Measurements from ENCODE around the gene ACTMAP.
A peak's percentile ranks its signal among the peaks of the same experiment; 100 is the strongest.
"Not testable (repeated sequence)": the region's sequence is repeated elsewhere in the genome, so short reads cannot be mapped to it uniquely, and the experiment has no call there.

Gene ACTMAP, protein sequence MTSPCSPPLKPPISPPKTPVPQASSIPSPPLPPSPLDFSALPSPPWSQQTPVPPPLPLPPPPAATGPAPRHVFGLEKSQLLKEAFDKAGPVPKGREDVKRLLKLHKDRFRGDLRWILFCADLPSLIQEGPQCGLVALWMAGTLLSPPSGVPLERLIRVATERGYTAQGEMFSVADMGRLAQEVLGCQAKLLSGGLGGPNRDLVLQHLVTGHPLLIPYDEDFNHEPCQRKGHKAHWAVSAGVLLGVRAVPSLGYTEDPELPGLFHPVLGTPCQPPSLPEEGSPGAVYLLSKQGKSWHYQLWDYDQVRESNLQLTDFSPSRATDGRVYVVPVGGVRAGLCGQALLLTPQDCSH

DNA sequence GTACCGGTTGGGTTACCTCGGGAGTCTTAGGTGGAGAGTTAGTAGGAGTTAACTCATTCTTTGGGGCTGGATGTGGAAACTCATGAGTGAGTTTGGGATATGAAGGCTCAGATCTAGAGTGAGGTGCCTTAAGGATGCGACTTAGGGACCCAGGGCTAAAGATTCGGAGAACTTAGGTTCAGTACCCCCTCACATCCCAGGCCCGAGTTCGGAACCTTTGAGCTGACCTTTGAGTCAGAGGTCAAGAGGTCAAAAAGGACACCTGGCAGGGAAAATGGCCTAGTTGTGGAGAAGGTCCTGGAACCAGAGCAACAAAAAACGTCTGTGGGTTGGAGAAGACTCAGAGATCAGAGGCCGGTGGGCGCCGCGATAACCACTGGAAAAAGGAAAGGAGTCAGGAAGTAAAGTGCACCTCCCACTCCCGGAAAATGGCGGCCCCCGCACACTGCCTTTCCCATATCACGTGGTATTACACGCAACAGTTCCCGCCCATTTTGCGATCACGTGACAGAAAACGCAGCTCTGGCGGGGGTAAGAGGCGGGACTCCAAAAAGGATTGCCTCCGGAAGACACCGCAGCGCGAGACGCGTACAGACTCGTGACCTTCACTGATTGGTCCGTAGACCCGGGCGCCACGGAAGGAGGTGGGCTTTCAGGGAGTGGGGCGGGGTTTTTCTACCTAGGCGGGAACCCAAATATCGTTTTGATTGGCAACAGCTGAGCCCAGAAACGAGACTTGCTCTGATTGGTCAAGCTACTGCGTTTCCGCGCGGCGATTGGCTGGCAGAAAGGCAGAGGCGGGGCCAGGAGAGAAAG, at the start of gene ACTMAP:
Gene ACTMAP, minus strand, starts transcription at position 420 of the 816 bp plus-strand sequence. CDS start 674 bp downstream, outside the sequence.
- DNase-seq = peak; percentile 100

DNA sequence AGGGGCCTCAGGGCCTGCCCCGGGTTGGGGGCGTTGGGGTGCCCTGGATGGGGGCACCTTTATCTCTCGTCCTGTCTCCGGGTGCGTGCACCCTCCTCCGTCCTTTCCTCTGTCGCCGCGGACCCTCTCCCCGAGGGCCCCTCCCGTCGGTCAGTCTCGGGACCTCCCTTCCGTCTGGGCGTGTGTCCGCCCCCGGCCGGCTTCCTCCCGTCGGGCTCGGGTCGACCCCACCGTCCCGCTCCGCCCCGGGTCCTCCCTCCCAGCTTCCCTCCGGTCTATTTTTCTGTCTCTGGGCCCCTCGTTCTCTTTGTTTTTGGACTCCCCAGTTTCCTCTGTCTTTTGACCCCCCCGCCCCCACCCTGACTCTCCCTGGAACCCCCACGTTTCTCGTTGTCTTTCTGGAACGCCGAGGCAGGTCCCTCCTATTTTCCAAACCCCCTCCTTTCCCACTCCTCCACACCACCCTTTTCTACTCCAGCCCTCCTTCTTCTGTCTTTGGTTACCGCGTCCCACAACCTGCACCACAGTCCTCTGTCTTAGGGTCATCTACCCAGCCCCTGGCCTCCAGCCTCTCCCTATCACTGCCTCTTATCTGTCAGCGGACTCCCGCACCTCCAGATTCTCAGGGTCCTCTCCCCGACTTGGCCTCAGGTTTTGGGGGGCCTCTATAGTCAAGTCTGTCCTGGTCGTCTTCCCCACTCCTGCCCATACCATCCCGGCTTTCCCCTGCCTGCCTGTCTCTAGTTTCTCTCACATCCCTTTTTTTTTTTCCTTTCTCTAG, 49.5 kb upstream of the ACTMAP start:
- no peak for DNase-seq

DNA sequence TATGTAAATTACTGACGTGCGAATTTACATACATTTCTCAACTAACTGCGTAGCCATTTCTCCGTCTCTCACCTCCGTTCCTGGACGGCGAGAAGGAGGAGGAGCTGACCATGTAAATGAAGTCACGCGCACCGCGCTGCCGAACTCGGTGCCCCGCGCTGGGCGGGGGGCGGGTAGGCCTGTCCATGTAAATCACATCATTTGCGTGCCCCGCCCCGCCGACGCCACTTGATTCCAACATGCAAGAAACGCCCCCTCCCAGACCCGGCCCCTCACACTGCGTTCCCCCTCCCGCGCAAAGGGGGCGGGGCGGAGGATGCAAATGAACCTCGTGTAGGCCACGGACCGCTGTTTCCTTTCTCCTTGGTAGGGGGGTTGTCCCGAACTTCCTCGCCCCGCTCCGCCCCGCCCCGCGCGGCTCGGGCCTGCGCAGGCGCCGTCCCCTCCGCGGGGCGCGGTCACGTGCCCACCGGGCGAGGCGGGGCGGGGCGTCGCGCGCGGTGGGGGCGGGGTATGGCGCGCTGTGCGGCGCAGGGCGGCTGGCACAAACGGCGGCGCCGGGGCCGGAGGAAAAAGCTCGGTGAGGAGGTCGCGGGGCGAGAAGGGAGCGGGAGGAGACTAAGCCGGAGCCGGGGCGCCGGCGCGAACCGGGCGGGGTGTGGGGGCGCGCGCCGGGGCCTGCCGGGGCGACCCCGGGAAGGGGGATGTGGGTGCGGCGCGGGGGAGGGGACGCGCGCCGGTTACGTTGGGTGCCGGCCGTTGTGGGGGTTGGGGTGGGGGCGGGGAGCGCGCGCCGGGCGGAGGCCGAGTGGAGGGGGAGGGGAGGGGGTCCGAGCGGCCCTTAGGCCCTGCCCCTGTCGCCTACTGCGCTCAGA, 48.6 kb upstream of the ACTMAP start, which contains the start of gene EGLN2:
Gene EGLN2, plus strand, starts transcription at position 509 of the 875 bp plus-strand sequence. CDS start 1,382 bp downstream, outside the sequence.
- DNase-seq = peak; percentile 99

DNA sequence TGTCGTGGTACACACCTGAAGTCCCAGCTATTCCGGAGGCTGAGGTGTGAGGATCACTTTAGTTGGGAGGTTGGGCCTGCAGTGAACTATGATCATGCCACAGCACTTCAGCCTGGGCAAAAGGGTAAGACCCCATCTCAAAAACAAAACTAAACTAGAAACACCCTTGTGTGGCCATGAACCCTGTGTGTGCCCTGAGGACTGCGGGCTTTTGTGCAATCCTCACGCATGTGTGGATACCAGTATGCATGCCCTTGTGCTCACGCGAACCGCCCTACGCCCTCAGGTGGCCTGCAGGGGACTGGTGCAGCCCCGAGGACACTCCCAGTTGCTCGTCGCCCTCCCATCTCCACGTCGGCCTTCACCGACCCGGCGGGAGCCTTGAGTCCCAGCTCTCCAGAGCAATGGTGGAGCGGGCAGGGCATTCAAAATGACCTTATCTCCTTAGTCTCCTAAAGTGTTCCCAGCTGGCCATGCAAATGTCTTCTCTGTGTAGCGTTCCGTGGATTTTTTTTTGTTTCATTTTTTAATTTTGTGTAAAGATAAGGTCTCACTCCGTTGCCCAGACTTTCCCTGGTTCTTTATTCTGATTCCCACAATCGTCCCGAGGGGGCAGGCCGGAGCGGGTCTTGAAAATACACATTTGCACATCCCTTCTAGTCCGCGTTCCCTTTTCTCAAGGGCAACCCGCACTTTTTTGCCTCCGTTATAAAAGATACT, 47.8 kb upstream of the ACTMAP start:
- no peak for DNase-seq

DNA sequence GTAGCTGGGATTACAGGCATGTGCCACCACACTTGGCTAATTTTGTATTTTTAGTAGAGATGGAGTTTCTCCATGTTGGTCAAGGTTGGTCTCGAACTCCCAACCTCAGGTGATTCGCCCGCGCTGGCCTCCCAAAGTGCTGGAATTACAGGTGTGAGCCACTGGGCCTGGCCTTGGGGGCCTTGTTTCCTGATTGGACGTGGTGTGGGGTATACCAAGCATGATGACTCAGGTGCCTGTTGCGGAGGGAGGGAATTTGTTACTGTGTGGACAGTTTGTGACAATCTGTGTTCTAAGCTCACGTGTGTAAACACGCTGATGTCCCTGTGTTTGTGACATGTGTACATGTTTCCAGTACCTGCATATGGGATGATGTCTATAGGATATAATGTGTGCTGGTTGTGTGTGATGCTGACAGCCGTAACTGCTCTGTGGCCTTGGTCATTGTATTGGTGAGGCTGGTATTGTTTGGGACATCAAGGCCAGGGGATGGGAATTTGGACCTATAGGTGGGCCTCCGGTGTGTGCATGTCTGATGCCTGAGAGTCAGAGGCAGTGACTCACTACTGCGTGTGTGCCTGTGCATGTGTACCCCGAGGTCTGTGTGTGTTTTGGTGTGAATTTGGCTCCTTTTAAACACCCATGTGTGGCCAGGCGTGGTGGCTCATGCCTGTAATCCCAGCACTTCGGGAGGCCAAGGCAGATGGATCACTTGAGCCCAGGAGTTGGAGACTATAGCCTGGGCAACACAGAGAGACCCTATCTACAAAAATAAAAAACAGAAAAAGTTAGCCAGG, 47.1 kb upstream of the ACTMAP start:
- no peak for DNase-seq

DNA sequence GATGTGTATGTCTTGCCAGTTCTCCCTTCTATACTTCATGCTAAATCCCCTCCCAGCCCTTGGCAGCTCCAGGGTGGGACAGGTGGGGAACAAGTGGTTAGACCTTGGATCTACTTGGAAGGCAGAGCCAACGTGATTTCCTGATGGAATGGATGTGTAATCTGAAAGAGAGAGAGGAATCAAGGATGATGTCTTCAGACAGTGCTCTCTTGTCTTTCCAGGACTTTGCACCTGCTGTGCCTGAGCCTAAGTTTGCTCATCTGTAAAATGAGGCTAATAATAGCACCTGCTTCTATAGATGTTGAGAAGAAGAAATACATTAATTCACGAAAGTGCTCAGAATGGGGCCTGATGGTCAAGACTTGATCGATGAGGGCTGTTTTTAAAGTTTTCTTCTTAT, 41.7 kb upstream of the ACTMAP start:
- DNase-seq = no peak

DNA sequence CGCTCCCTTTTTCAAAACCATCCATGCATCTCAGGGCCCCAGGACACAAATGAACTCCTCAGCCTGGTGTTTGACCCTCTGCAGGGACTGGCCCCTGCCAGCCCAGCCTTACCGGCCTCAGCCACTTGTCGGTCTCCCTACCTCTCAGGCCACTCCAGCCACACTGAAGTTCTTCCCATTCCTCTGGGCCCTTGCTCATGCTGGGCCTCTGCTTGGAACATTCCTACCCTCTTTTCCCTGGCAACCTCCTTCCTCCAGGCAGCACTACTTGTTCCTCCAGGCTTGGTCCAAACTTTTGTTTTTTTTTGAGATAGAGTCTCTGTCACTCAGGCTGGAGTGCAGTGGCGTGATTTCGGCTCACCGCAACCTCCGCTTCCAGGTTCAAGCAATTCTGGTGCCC, 41.1 kb upstream of the ACTMAP start:
- DNase-seq = no peak

DNA sequence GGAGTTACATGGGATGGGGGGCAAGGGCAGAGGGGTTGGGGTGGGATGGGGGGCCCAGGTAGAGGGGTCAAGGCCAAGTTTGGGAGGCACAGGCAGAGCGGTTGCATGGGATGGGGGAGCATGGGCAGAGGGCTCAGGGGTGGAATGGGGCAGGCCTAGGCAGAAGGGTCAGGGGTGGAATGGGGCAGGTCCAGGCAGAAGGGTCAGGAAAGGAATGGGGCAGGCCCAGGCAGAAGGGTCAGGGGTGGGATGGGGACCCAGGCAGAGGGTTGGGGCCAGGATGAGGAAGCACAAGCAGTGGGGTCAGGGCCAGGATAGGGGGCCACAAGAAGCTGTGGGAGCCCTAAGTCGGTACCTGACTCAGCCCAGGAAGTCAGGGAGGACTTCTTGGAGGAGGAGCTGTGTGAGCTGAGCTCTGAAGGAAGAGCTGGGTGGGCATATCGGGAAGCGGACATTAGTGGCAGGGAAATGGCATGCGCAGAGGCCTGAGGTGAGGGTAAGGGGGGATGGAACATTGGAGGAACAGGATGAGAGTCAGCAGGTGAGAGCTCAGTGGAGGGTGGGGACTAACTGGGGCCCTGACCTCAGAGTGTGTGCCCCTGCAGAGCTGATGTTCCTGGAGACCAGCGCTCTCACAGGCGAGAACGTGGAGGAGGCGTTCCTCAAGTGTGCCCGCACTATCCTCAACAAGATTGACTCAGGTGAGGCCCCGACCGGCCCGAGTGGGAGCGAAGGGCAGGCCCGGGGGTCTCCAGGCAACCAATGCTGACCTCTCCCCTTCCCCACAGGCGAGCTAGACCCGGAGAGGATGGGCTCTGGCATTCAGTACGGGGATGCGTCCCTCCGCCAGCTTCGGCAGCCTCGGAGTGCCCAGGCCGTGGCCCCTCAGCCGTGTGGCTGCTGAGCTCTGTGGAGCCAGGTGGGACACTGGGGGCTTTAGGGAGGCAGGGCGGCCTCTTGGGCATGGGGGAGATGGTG, 36.1 kb upstream of the ACTMAP start:
- DNase-seq = no peak

DNA sequence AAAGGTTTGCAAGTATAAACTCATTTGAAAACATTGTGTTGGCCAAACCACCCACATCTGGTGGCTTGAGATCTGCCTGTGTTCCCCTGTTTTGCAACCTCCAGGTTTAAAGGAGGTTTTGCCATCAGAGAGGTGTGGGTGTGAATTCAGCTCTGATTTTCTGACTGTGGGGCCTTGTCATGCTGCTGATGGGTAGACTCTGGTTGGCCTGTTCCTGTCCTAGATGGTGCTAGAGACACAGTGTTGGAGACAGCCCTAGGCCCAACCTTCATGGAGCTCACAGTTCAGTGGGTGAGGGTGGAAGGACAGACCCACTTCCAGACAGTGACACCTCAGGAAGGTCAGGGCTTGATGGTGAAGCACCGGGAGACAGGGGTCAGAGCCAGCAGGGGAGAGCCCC, 35.2 kb upstream of the ACTMAP start:
- no peak for DNase-seq

DNA sequence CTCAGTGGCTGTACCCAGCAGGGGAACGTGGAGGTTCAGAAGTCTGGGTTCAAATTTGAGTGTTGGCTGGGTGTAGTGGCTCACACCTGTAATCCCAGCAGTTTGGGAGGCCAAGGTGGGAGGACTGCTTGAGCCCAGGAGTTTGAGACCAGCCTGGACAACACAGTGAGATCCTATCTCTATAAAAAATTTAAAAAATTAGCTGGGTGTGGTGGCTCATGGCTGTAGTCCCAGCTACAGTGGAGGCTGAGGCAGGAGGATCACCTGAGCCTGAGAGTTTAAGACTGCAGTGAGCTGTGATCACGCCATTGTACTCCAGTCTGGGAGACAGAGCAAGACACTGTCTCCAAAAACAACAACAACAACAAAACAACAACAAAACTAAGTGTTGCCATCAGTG, 33.9 kb upstream of the ACTMAP start:
- not testable (repeated sequence) for DNase-seq

DNA sequence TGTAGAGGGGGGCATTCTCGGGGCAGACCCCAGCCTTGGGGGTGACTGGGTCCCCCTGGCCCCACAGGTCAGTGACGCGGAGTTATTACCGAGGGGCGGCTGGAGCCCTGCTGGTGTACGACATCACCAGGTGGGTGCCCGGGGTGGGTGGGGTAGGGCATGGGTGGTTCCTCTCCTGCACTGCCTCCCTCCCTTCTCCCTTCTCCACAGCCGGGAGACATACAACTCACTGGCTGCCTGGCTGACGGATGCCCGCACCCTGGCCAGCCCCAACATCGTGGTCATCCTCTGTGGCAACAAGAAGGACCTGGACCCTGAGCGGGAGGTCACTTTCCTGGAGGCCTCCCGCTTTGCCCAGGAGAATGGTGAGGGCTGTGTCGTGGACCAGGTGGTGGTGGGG, 33.4 kb upstream of the ACTMAP start:
- no peak for DNase-seq

DNA sequence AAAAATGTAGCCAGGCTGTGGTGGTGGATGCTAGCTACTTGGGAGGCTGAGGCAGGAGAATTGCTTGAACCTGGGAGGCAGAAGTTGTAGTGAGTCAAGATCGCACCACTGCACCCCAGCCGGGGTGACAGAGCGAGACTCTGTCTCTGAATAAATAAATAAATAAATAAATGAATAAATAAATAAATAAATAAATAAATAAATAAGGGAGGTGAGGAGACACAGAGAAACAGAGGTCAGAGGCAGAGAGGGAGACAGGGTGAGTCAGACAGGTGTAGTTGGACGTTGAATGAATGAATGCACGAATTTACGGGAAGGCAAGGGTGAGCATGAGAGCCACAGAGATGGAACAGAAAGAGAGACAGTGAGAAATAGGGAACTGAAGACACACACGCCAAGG, 30.9 kb upstream of the ACTMAP start:
- DNase-seq = no peak

DNA sequence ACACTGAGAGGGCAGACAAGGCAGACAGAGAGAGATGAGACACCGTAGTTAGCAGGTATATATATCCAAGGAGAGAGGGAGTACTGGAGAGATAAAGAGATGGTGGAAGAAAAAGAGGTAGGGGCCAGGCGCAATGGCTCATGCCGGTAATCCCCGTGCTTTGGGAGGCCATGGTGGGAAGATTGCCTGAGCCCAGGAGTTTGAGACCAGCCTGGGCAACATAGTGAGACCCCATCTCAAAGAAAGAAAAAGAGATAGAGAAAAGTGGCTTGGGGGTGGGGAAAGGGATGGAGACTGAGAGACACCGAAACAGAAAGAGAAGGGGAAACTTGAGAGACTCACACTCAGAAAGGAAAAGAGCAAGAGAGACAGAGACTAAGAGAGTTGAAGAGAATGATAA, 30.3 kb upstream of the ACTMAP start:
- no peak for DNase-seq

DNA sequence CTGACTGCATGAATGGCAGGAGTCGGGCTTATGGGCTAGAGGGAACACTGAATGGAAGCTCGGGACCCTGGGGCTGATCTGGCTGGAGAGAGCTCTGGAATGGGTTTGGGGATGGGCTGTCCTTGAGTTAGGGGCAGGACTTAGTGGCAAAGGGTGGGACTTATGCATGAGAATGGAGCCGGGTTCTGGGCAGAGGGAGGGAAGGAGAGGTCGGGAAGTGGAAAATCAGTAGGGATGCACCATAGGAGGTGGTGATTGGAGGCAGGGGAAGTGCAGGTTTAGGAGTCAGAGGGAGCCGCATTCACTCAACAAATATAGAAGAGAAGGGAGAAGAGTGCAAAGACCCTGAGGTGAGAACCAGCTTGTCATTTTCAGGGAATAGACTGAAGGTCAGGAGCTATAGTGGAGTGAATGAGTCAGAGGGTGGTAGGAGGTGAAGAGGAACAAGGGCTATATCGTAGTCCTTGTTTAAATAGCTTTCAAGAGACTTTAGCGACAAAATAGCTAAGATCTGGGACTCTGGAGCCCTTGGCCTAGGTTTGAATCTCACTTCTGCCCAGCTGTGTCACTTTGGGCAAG, 28.5 kb upstream of the ACTMAP start:
- DNase-seq = no peak

DNA sequence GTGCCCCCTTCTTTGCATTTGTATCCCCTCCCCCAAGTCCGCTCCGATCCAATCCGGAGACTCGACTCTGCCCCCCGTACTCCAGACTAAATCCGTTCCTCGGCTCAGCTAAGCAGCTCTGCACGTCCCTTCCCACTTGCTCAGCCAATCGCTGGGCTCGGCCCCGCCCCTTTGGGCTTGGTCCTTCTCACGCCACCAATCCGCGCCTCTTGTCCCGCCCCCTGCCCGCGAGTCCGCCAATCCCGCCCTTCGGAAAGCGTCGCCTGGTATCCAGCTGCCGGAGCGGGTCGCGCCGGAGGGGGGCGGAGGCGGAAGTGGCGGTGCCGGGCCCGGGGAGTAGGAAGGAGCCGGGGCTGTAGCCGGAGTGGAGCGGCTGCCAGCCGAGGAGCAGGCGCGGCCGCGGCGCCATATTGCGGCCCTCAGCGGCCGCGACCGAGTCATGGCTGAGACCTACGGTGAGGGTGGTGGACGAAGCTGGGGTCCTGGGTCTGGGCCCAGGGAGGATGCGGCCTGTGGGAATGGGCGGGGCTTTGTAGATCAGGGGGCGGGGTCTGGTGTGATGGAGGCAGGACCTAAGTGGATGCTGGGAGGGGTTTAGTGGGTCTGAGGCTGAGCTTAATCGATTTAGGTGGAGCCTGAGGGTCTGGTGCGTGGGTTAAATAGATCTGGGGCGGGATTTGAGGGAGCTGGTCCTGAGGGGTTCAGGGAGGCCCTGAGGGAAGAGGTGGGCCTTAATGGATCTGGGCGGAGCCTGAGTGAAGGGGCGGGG, 27.8 kb upstream of the ACTMAP start, which contains the start of gene RAB4B:
Gene RAB4B, plus strand, starts transcription at position 311 of the 769 bp plus-strand sequence. Its CDS starts 129 bp downstream, at position 440.
- DNase-seq = peak; percentile 100

DNA sequence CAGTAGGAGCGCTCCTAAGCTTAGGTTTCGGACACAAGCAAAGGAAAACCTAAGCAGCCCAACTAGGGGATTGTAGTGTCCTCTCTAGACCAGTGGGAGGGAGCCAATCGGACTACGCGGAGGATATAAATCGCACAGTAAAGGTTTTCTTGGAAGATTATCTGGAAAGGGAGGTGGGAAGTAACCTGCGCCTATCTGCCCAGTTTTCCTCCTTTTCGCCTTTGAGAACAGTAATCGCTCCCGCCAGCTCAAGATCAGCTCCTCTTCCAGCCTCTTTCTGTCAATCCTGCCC, 27.3 kb upstream of the ACTMAP start:
- no peak for DNase-seq

DNA sequence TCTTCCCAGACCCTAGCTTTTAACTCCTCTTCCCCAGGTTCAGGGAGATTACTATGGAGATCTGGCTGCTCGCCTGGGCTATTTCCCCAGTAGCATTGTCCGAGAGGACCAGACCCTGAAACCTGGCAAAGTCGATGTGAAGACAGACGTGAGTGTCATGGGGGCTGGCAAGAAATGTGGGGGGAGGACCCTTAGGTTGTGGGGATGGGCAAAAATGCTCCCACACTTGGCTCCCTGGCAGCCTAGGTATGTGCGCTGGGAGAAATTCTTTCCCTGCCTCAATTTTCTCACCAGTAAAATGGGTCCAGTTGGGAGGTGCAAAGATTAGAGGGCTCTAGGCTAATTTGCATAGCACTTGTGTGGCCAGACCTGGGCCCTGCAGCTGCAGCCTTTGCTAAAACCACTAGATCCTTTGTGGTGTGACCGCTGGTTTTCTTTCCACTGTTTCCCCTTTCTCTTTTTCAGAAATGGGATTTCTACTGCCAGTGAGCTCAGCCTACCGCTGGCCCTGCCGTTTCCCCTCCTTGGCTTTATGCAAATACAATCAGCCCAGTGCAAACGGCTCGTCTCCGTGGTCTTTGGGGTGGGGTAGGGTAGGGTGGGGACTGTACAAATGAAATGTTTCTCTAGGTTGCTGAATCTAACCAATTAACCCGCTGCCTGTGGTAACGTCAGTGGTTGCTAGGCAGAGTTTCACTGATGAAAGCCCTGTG, 26.8 kb upstream of the ACTMAP start:
- peak; percentile 87 for DNase-seq

DNA sequence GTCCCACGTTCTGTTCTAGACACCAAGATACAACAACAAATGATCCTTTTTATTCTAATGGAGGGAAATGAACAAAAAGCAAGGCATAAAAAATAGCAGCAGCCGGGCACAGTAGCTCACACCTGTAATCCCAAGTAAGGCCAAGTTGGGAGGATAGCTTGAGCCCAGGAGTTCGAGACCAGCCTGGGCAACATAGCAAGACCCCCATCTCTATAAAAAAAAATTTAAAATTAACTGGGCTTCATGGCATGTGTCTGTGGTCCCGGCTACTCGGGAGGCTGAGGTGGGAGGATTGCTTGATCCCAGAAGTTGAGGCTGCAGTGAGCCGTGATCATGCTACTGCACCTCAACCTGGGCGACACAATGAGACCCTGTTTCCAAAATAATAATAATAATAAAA, 26.1 kb upstream of the ACTMAP start:
- no peak for DNase-seq

Data from NCI-H2171 treated with DMSO at 0.1 percent for 48 hours (cell line).